NT2/D1 (cell line): ENCODE data around the gene ATRIP.

Experiments
- DNase-seq: peaks from one replicate; pipeline ENCODE4 v3.0.0-alpha.2; 2011; ENCODE audit warnings: low read depth, low spot score
- H3K27me3 ChIP-seq: 2 replicates; pipeline ENCODE4 v1.6.0; 2011; ENCODE audit warnings: mild to moderate bottlenecking; ENCODE audit not compliant: insufficient read length, insufficient read depth
- H3K36me3 ChIP-seq: 2 replicates; pipeline ENCODE4 v1.6.1; 2011; ENCODE audit warnings: mild to moderate bottlenecking, low read length, mixed read lengths; ENCODE audit not compliant: insufficient read depth, insufficient read length
- H3K4me1 ChIP-seq: 2 replicates; pipeline ENCODE4 v1.5.1; 2011; ENCODE audit not compliant: insufficient read depth, insufficient read length
- H3K4me3 ChIP-seq: 2 replicates; pipeline ENCODE4 v1.5.1; 2011; ENCODE audit warnings: low read depth; ENCODE audit not compliant: insufficient read length
- H3K9ac ChIP-seq: 2 replicates; pipeline ENCODE4 v1.6.0; 2011; ENCODE audit warnings: low read depth; ENCODE audit not compliant: insufficient read length
- H3K9me3 ChIP-seq: 2 replicates; pipeline ENCODE4 v1.5.1; 2011; ENCODE audit warnings: mild to moderate bottlenecking, low read length; ENCODE audit not compliant: insufficient read depth
- SUZ12 ChIP-seq: IDR thresholded peaks from 2 replicates; pipeline ENCODE4 v1.6.1; 2011; ENCODE audit not compliant: insufficient read length, insufficient read depth; ENCODE audit errors: extremely low read depth
- YY1 ChIP-seq: IDR thresholded peaks from 2 replicates; pipeline ENCODE4 v1.6.1; 2011; ENCODE audit not compliant: insufficient read length, insufficient read depth
- ZNF274 ChIP-seq: IDR thresholded peaks from 2 replicates; pipeline ENCODE4 v1.6.1; 2011; ENCODE audit warnings: mild to moderate bottlenecking, low read depth, low read length

Gene ATRIP

DNA sequence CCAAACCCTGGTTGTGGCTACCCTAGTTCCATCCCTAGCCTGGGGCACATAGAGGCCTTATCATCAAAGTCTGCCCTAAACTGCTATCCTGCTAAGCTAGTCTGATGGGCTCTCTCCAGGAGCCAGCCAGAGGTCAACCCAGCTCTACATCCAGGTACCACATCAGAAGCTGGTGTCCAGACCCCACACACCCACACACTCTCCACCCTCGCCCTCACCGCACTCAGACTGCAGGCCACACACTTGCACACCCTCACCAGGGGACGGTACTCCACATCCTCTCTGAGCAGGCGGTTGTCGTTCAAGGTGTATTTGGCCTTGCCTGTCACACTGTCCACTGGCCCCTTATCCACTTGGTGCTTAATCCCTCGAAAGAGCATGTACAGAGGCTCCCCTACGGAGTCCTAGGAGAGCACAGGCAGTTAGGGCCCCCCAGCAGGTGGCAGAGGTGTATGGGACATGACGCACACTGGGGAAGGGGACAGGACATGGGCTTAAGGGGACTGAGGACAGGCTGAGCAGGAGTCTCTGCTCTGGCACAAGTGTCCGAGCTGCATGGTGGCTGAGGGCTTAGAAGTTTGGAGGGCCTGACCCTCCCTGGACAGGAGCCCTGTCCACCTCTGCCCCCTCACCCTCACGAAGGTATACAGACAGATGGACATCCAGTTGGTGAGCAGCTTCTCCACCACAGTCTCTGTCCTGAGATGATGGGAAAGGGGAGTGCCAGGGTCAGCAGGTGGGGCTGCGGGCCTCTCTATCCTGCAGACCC lies 34.7 kb upstream of the ATRIP start:
- peaks cover 96% of the 10 kb centered on the region for H3K36me3 ChIP-seq
- H3K9me3 ChIP-seq: no peaks in the 10 kb centered on the region
- no peaks in the 10 kb centered on the region for H3K27me3 ChIP-seq
- peak overlapping the region; percentile 6 for H3K9ac ChIP-seq
- no peak for DNase-seq
- H3K4me1 ChIP-seq: peaks cover 2% of the 10 kb centered on the region
- TF ChIP-seq ZNF274 (no peak), SUZ12 (no peak)
- H3K4me3 ChIP-seq: no peak overlapping the region

DNA sequence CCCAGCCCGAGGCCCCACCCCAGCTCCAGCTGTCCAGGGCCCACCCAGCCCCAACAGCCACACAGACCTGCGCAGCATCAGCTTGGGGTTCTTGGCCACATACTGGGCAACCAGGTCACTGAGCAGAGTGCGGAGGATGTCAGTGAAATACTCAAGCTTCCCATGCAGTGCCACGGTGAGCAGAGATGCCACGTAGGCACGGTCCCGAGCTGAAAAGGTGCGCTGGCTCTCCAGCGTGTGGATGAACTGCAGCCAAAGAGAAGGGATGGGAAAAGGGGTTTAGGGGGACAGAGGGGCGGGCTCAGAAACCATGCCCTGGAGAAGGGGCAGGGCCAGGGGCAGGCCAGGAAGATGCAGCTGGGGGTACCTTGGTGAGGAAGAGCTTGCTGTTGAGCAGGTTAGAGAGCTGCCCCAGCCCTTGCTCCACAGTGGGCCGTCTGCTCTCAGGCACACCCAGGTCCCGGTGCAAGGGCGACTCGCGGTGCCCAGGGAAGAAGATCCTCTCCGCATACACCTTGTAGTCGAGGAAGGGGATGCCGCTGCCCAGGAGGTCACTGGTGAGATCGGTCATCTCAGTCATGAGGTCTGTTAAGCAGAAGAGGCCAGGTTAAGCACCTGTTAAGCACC lies 34.0 kb upstream of the ATRIP start:
- Histone ChIP-seq H3K27me3 (no peaks in the 10 kb centered on the region), H3K36me3 (peaks cover 95% of the 10 kb centered on the region), H3K9ac (no peak overlapping the region), H3K9me3 (no peaks in the 10 kb centered on the region), H3K4me1 (peaks cover 2% of the 10 kb centered on the region), H3K4me3 (no peak overlapping the region)
- TF ChIP-seq ZNF274: no peak
- TF ChIP-seq SUZ12: no peak
- no peak for TF ChIP-seq YY1
- DNase-seq: no peak

DNA sequence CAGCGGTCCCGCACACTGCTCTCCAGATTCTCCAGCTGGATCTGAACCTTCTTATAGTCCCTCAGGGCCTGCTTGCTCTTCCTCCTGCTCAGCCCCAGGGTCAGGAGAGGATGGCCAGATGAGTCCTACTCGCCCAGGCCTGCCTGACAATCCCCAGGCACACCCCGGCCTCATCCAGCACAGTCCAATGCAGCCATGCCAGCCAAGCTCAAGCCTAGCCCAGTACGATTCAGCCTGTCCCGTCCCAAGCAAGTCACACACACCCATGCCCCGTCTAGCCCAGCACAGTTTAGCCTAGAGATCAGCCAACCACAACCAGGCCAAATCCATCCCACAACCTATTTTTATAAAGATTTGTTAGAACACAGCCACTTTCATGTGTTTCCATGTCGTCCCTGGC lies 33.5 kb upstream of the ATRIP start:
- Histone ChIP-seq H3K4me1 (peaks cover 2% of the 10 kb centered on the region), H3K4me3 (no peak overlapping the region), H3K27me3 (no peaks in the 10 kb centered on the region), H3K9ac (no peak overlapping the region), H3K9me3 (no peaks in the 10 kb centered on the region), H3K36me3 (peaks cover 97% of the 10 kb centered on the region)
- no peak for DNase-seq
- TF ChIP-seq SUZ12 (no peak), ZNF274 (no peak), YY1 (no peak)

DNA sequence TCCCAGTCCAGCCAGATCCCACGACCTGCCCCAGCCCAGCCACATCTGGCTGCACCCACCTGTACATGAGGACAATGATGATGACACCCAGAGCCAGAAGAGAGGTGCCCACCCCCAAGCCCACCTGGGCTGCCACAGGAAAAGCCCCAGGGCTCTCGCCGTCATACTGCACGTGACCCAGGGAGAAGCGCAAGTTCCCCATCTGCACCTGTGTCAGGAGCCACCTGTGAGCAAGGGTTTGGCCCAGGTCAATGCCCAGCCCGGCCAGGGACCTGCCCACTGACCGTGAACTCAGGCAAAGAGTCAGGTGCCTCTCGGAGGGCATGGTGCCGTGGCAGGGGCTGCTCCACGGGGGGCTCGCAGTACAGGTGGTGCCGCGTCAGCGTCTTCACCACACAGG lies 32.9 kb upstream of the ATRIP start:
- TF ChIP-seq ZNF274: no peak
- TF ChIP-seq SUZ12: no peak
- no peak for TF ChIP-seq YY1
- peaks cover 2% of the 10 kb centered on the region for H3K4me1 ChIP-seq
- peaks cover 97% of the 10 kb centered on the region for H3K36me3 ChIP-seq
- no peaks in the 10 kb centered on the region for H3K9me3 ChIP-seq
- no peaks in the 10 kb centered on the region for H3K27me3 ChIP-seq
- H3K9ac ChIP-seq: no peak overlapping the region
- no peak overlapping the region for H3K4me3 ChIP-seq
- DNase-seq: no peak

DNA sequence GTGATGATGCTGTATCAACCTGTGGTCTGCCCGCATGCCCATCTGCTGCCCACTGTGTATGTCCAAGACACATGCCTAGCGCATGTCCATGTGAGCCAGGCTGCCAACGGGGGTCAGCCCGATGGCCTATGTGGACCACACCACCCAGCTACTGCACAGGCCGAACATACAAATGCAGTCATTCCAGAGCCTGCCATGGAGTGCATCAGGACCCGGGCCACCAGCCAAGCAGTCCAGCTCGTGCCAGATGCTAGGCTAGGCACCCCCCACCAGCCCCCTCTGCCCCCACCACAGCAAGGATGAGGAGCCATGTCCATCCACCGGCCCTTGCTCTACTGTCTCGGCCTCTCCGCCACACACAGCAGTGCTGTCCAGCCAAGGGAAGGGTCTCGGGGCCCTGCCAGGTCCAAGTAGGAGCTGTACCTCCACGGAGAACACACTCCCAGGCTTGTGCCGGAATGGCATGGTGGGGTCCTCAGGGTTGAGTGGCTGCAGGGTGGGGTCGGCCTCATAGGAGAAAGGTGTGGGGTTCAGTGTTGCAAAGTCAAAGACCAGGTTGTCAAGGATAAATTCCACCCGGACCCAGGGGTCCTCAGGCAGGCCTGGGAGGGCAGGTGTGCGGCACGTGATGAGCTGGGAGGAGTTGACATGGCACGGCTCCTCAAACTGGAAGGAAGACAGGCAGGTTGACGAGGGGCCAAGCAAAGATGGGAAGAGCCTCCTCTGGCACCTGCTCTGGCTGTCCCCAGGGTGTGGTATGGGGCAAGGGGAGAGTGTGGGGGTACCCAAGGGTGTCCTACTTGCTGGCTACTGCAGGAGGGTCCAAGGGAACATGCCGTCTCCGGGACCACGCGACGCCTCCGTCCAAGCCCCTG lies 31.9 kb upstream of the ATRIP start:
- no peak for DNase-seq
- no peak for TF ChIP-seq SUZ12
- no peak for TF ChIP-seq ZNF274
- no peak for TF ChIP-seq YY1

DNA sequence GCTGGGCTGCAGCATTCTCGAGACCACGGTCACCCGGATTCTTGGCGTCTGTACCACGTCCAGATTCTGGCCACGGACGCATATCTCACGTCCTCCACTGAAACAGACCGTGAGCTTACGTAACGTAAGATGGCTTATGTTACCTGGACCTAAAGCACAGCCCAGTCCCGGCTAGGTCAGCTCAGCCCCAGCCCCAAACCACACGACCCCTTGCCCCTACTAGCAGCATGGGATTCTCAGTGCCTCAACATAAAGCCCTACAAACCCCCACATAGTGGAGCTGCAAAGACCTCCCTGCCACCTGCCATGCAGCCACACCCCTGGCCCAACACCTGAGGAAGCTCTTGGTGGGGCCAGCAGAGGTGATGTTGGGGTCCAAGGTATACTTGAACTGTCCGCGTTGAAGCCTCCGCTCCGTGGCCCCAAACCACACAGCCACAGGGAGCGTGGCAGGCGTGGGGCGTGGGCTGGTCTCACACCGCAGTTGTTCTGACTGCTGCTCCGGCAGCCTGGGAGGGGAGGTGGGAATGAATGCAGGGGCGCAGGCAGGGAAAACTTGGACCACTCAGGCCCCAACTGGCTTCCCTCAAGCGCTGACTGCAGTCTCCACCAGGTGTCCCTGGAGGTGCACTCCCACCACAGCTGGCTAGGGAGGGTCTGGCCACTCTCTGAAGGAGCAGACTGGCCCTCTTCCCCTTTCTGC lies 31.1 kb upstream of the ATRIP start:
- Histone ChIP-seq H3K4me1 (no peaks in the 10 kb centered on the region), H3K9ac (no peak overlapping the region), H3K9me3 (no peaks in the 10 kb centered on the region), H3K27me3 (no peaks in the 10 kb centered on the region), H3K36me3 (peaks cover 97% of the 10 kb centered on the region), H3K4me3 (no peak overlapping the region)
- no peak for DNase-seq
- TF ChIP-seq ZNF274 (no peak), SUZ12 (no peak), YY1 (no peak)

More for the DNA sequence above, 31.9 kb upstream of the ATRIP start:
- H3K36me3 ChIP-seq: peaks cover 97% of the 10 kb centered on the region
- no peaks in the 10 kb centered on the region for H3K27me3 ChIP-seq
- H3K9ac ChIP-seq: no peak overlapping the region
- H3K4me3 ChIP-seq: no peak overlapping the region
- H3K9me3 ChIP-seq: no peaks in the 10 kb centered on the region
- H3K4me1 ChIP-seq: peaks cover under 1% of the 10 kb centered on the region
